GM21447 (cell line): Measurements from ENCODE around the gene LBHD2.
"Not testable (repeated sequence)": the region's sequence is repeated elsewhere in the genome, so short reads cannot be mapped to it uniquely, and the experiment has no call there.

Experiments used
- ATAC-seq: cut with Tn5 transposase; IDR thresholded peaks from one replicate; pipeline ENCODE4 v1.9.1; 2021; ENCODE audit not compliant: unreplicated experiment

Gene LBHD2

GRCh38 chr14:103102689-103103260 lies 18.8 kb downstream of the LBHD2 start:
- no peak for ATAC-seq

GRCh38 chr14:103103461-103104388 lies 19.7 kb downstream of the LBHD2 start:
- ATAC-seq, result no peak

GRCh38 chr14:103104389-103104653 lies 20.3 kb downstream of the LBHD2 start:
- no peak for ATAC-seq

- ATAC-seq, result no peak
Observed at GRCh38 chr14:103104654-103105452, 20.8 kb downstream of the LBHD2 start.

- no peak for ATAC-seq
Observed at GRCh38 chr14:103105580-103106150, 21.7 kb downstream of the LBHD2 start.

- ATAC-seq, result no peak
Observed at GRCh38 chr14:103107455-103107854, 23.4 kb downstream of the LBHD2 start.

- ATAC-seq, result no peak
Observed at GRCh38 chr14:103107941-103108748, 24.1 kb downstream of the LBHD2 start.

- peak; percentile 49 for ATAC-seq
Observed at GRCh38 chr14:103108749-103109207, 24.8 kb downstream of the LBHD2 start.

- ATAC-seq, result no peak
Observed at GRCh38 chr14:103109535-103110441, 25.8 kb downstream of the LBHD2 start.

GRCh38 chr14:103110681-103111231 lies 26.7 kb downstream of the LBHD2 start:
- no peak for ATAC-seq

GRCh38 chr14:103111232-103111868 lies 27.3 kb downstream of the LBHD2 start:
- no peak for ATAC-seq

GRCh38 chr14:103112400-103113243 lies 28.6 kb downstream of the LBHD2 start:
- ATAC-seq, result no peak

- ATAC-seq, result no peak
Observed at GRCh38 chr14:103113303-103113702, 29.3 kb downstream of the LBHD2 start.

GRCh38 chr14:103113774-103114173 lies 29.8 kb downstream of the LBHD2 start:
- ATAC-seq, result no peak

GRCh38 chr14:103115086-103115679 lies 31.2 kb downstream of the LBHD2 start:
- ATAC-seq, result not testable (repeated sequence)

GRCh38 chr14:103115845-103116572 lies 32.0 kb downstream of the LBHD2 start:
- no peak for ATAC-seq

- ATAC-seq, result no peak
Observed at GRCh38 chr14:103116636-103117035, 32.6 kb downstream of the LBHD2 start.
